ENCODE data around the gene RNF227. TPM values are rescaled to one million over a fixed set of nuclear protein-coding genes. Genes with fewer than 3 reads are reported as not detected.
"Not testable (repeated sequence)": the region's sequence is repeated elsewhere in the genome, so short reads cannot be mapped to it uniquely, and the experiment has no call there.

RNF227 gene
- total RNA-seq (1 to 10 TPM; 6.7 to 7.4 TPM), polyA plus RNA-seq (1 to 10 TPM; 2.3 to 3.6 TPM)

DNA sequence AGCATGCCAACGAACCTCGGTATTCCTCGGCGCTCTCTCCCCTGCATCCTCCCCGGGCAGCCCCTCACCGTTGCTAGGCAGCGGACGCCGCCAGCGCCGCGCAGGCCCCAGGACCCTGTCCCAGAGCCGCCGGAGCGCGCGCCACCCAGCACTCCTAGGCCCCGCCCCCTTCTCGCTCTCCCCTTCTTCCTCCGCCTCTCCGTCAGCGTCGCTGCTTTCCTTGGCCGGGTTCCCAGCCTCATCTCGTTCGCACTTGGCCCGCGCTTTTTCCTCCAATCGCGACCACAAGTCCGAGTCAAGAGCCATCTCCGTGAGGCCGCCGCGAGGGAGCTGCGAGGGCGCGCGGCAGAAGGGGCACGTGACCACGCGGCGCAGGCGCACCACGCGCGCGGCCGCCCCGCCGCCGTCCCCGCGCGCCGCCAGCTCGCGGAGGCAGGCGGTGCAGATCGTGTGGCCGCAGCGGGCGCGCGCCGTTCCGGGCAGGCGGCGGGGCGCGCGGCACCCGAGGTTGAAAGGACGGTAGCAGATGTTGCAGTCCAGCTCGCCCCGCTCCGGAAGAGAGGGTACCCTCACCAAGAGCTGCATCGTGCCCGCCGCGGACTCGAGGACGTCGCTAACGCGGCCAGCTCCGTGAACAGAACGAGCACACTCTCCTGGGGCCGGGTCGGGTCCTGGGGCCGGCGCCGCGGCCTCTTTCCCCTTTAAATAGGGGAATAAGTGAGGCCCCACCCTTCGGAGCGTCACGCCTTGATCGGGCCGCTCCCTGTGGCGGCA is at the start of gene RNF227:
RNF227 (minus strand) TSS at position 679 of the 774 bp plus-strand sequence; CDS start at position 585, 94 bp downstream.
- peak; percentile 84 to 88 (median 84) for DNase-seq
- Mint-ChIP-seq H3K27me3 (no peaks in the 10 kb centered on the region), H3K27ac (peak within 1 kb of the TSS; percentile 91 to 95 (median 93)), H3K4me3 (peak within 1 kb of the TSS; percentile 88 to 95 (median 90)), H3K4me1 (peaks cover 19 to 34% (median 24%) of the 10 kb centered on the region in 4 donors), H3K9me3 (peaks cover 0 to 1% (median 0%) of the 10 kb centered on the region in 8 donors), H3K36me3 (peaks cover 4 to 27% of the 10 kb centered on the region in 2 donors)
- H3K27me3 ChIP-seq (ENCODE audit: insufficient read depth, low read length) = no peaks in the 10 kb centered on the region
- peaks cover 26% of the 10 kb centered on the region for H3K4me1 ChIP-seq (ENCODE audit: insufficient read depth, low read length)
- peak within 1 kb of the TSS; percentile 33 to 71 for H3K4me3 ChIP-seq (ENCODE audit: low read length in 2 of 2)
- H3K36me3 ChIP-seq (ENCODE audit: insufficient read depth, low read length) = peaks cover 10% of the 10 kb centered on the region
- ChIA-PET POLR2A (ENCODE audit: partially characterized antibody) (interaction anchor here (0.6 to 6.9 kb wide), 30 partner anchors 8 to 761 kb away, joined by 3 to 116 read pairs (median 5); partner anchors contain the start of genes CHD3, CNTROB, CYB5D1 and GUCY2D), CTCF (ENCODE audit: partially characterized antibody) (interaction anchor here (0.5 to 10.8 kb wide), 13 partner anchors 10 to 379 kb away, joined by 3 to 219 read pairs (median 5); partner anchors contain the start of genes CNTROB, CYB5D1, KCNAB3 and NAA38)
- H3K27ac ChIP-seq (ENCODE audit: low read depth, low read length) = peak within 1 kb of the TSS; percentile 67
- intact Hi-C loops (cut with micrococcal nuclease) = loop anchor here (1.0 to 2.0 kb wide), 2 partner anchors 17 to 28 kb away; partner anchors contain the start of gene CNTROB
- H3K9me3 ChIP-seq (ENCODE audit: control insufficient read depth in 1 of 2, low read length in 2 of 2) = no peaks in the 10 kb centered on the region

DNA sequence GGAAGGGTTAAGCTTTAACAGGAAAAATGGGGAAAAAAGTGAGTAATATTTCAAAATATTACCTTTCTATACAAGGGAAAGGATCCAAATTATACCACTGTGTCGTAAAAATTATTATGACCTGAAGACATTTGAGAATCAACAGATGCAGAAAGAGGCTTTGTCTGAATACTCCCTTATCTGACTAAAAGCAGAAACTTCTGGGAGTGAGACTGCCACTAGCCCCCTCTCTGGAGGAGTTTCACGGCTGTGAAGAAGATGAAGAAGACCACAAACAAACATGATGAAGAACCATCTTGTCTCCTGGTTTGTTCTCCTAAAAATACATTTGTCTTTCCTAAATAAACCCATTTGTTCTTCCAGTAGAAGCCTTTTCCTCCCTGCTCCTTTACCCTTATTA is 45.3 kb upstream of the RNF227 start:
- Histone ChIP-seq H3K27me3 (ENCODE audit: insufficient read depth, low read length) (no peaks in the 10 kb centered on the region), H3K27ac (ENCODE audit: low read depth, low read length) (no peak overlapping the region), H3K9me3 (ENCODE audit: control insufficient read depth in 1 of 2, low read length in 2 of 2) (no peaks in the 10 kb centered on the region), H3K4me3 (ENCODE audit: low read length in 2 of 2) (no peak overlapping the region), H3K4me1 (ENCODE audit: insufficient read depth, low read length) (no peaks in the 10 kb centered on the region), H3K36me3 (ENCODE audit: insufficient read depth, low read length) (no peaks in the 10 kb centered on the region)
- Mint-ChIP-seq H3K27ac (no peak overlapping the region), H3K9me3 (no peaks in the 10 kb centered on the region), H3K36me3 (no peaks in the 10 kb centered on the region), H3K4me1 (no peaks in the 10 kb centered on the region), H3K4me3 (no peak overlapping the region), H3K27me3 (peaks cover 0 to 6% of the 10 kb centered on the region in 2 donors)
- ChIA-PET CTCF (ENCODE audit: partially characterized antibody) (no interaction called here), POLR2A (ENCODE audit: partially characterized antibody) (no interaction called here)
- no peak for DNase-seq
- intact Hi-C loops (cut with micrococcal nuclease) = no loop called here

DNA sequence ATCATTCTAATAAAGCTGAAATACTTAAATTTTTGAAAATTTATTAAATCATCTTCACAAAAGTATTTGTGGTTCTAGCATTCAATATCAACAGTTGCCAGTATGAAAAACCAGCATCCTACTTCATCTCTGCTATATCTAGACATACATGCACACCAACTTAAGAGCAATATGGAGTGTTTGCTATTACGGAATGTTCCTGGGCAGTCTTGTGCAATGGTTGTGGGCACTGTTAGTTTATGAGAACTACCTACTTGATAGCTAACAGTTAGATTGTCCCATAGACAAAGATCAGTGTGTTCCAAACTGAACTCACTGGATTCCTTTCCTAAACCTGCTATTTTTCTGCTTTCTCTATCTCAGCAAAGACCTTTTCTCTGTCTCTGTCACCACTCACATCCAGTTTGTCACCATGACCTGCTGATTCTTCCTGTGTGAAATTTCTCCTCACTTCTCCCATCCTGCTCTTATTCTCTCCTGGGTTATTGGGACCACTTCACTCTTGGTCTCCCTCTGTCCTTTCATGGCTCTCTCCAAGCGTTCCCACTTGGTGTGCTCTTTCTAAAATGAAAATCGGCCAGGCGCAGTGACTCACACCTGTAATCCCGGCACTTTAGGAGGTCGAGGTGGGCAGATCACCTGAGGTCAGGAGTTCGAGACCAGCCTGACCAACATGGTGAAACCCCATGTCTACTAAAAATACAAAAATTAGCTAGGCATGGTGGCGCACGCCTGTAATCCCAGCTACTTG is 43.6 kb upstream of the RNF227 start:
- no peak overlapping the region for H3K4me3 Mint-ChIP-seq

GRCh38 chr17:7956228-7956965 is 40.3 kb upstream of the RNF227 start:
- Histone ChIP-seq H3K27ac (ENCODE audit: low read depth, low read length) (no peak overlapping the region), H3K4me3 (ENCODE audit: low read length in 2 of 2) (no peak overlapping the region), H3K4me1 (ENCODE audit: insufficient read depth, low read length) (peaks cover 6% of the 10 kb centered on the region), H3K36me3 (ENCODE audit: insufficient read depth, low read length) (no peaks in the 10 kb centered on the region), H3K9me3 (ENCODE audit: control insufficient read depth in 1 of 2, low read length in 2 of 2) (no peaks in the 10 kb centered on the region), H3K27me3 (ENCODE audit: insufficient read depth, low read length) (no peaks in the 10 kb centered on the region)
- no peaks in the 10 kb centered on the region for H3K9me3 Mint-ChIP-seq
- no peak for DNase-seq
- intact Hi-C loops (cut with micrococcal nuclease) = no loop called here
- H3K27ac Mint-ChIP-seq = peak overlapping the region in 1 of 7 donors; percentile 83
- no peaks in the 10 kb centered on the region for H3K27me3 Mint-ChIP-seq
- H3K4me3 Mint-ChIP-seq = no peak overlapping the region
- ChIA-PET CTCF (ENCODE audit: partially characterized antibody) (no interaction called here), POLR2A (ENCODE audit: partially characterized antibody) (no interaction called here)
- peaks cover 1 to 4% (median 2%) of the 10 kb centered on the region in 4 donors for H3K4me1 Mint-ChIP-seq
- no peaks in the 10 kb centered on the region for H3K36me3 Mint-ChIP-seq

More for the DNA sequence above, 43.6 kb upstream of the RNF227 start:
- Mint-ChIP-seq H3K4me1 (no peaks in the 10 kb centered on the region), H3K9me3 (no peaks in the 10 kb centered on the region), H3K27ac (no peak overlapping the region), H3K27me3 (peaks cover 0 to 6% of the 10 kb centered on the region in 2 donors), H3K36me3 (no peaks in the 10 kb centered on the region)
- H3K27me3 ChIP-seq (ENCODE audit: insufficient read depth, low read length) = no peaks in the 10 kb centered on the region
- no peaks in the 10 kb centered on the region for H3K36me3 ChIP-seq (ENCODE audit: insufficient read depth, low read length)
- no peak for DNase-seq
- H3K4me3 ChIP-seq (ENCODE audit: low read length in 2 of 2) = no peak overlapping the region
- intact Hi-C loops (cut with micrococcal nuclease) = no loop called here
- ChIA-PET POLR2A (ENCODE audit: partially characterized antibody) (no interaction called here), CTCF (ENCODE audit: partially characterized antibody) (no interaction called here)
- no peak overlapping the region for H3K27ac ChIP-seq (ENCODE audit: low read depth, low read length)
- H3K4me1 ChIP-seq (ENCODE audit: insufficient read depth, low read length) = no peaks in the 10 kb centered on the region
- H3K9me3 ChIP-seq (ENCODE audit: control insufficient read depth in 1 of 2, low read length in 2 of 2) = no peaks in the 10 kb centered on the region

GRCh38 chr17:7955414-7956227 is 39.5 kb upstream of the RNF227 start:
- H3K27me3 ChIP-seq (ENCODE audit: insufficient read depth, low read length) = no peaks in the 10 kb centered on the region
- intact Hi-C loops (cut with micrococcal nuclease) = no loop called here
- Mint-ChIP-seq H3K36me3 (peaks cover 0 to 1% of the 10 kb centered on the region in 2 donors), H3K9me3 (no peaks in the 10 kb centered on the region), H3K4me1 (peaks cover 4 to 8% (median 6%) of the 10 kb centered on the region in 4 donors), H3K4me3 (no peak overlapping the region), H3K27ac (no peak overlapping the region), H3K27me3 (no peaks in the 10 kb centered on the region)
- CTCF ChIA-PET (ENCODE audit: partially characterized antibody) = no interaction called here
- POLR2A ChIA-PET (ENCODE audit: partially characterized antibody) = no interaction called here
- no peaks in the 10 kb centered on the region for H3K36me3 ChIP-seq (ENCODE audit: insufficient read depth, low read length)
- no peak for DNase-seq
- peaks cover 8% of the 10 kb centered on the region for H3K4me1 ChIP-seq (ENCODE audit: insufficient read depth, low read length)
- no peak overlapping the region for H3K4me3 ChIP-seq (ENCODE audit: low read length in 2 of 2)
- H3K27ac ChIP-seq (ENCODE audit: low read depth, low read length) = no peak overlapping the region
- no peaks in the 10 kb centered on the region for H3K9me3 ChIP-seq (ENCODE audit: control insufficient read depth in 1 of 2, low read length in 2 of 2)

DNA sequence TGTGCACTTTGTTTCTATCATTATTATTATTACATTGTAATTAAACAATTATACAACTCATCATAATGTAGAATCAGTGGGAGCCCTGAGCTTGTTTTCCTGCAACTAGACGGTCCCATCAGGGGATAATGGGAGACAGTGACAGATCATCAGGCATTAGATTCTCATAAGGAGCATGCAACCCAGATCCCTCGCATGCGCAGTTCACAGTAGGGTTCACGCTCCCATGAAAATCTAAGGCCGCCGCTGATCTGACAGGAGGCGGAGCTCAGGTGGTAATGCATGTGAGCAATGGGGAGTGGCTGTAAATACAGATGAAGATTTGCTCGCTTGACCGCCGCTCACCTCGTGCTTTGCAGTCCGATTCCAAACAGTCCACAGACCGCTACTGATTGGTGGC is 37.2 kb upstream of the RNF227 start:
- H3K4me1 Mint-ChIP-seq; H3K27ac ChIP-seq (ENCODE audit: low read depth, low read length); H3K9me3 ChIP-seq (ENCODE audit: control insufficient read depth in 1 of 2, low read length in 2 of 2); CTCF ChIA-PET (ENCODE audit: partially characterized antibody); H3K9me3 Mint-ChIP-seq; H3K36me3 ChIP-seq (ENCODE audit: insufficient read depth, low read length); DNase-seq; intact Hi-C loops (cut with micrococcal nuclease); H3K4me3 Mint-ChIP-seq; H3K4me3 ChIP-seq (ENCODE audit: low read length in 2 of 2); H3K27me3 Mint-ChIP-seq; POLR2A ChIA-PET (ENCODE audit: partially characterized antibody); H3K4me1 ChIP-seq (ENCODE audit: insufficient read depth, low read length); H3K27ac Mint-ChIP-seq; H3K27me3 ChIP-seq (ENCODE audit: insufficient read depth, low read length): not testable (repeated sequence)
- peaks cover 14% of the 10 kb centered on the region in 2 donors for H3K36me3 Mint-ChIP-seq
